HG02642 (cell line): ENCODE measurements around the gene GJB2.

Experiments
- ATAC-seq: cut with Tn5 transposase; IDR thresholded peaks from one replicate; pipeline ENCODE4 v1.9.1; 2021; ENCODE audit warnings: mild to moderate bottlenecking; ENCODE audit not compliant: unreplicated experiment, poor library complexity

Gene GJB2

GRCh38 chr13:20193162-20193906, 596 bp upstream of the GJB2 start:
- no peak for ATAC-seq

- ATAC-seq = no peak
Measured at GRCh38 chr13:20192158-20192835, 441 bp downstream of the GJB2 start.

DNA sequence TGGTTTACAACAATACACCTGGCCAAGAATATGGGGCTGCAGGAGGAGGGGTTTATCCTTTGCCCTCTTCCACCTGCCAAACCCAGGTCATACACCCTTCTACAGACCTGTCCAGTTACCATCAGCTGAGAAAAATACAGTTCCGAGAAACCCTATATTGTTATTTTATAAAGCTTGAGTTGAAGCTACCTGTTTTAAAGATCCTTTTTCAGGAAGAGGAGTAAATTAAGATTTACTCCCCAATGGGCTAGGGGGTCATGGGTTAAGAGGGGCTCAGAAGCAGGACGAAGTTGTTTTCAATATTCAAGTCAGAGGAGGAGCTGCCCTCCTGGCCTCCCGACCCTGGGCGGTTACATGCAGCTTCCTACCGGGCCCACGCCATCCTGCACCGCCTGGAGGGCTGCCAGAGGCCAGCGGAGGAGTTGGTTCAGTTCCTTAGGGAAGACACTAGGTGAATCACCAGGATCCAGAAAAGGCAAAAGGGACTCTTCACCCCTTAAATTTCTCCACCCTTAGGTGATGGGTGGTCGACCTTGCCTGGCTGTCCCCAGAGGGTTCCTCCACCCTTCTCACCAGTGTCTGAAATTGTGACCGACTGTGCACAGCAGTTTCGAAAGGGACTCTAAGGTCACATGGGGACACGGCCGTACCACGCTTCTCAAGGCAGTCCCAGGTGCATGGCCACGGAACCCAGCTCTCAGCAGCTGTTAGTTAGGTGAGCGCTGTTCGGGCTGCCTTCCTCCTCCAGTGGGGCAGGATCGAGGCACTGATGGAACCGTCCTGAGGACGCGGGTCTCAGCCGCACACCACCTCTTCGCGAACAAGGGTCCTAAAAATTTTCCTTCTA, 1.2 kb downstream of the GJB2 start:
- ATAC-seq = no peak

- no peak for ATAC-seq
Measured at GRCh38 chr13:20190481-20191310, 2.0 kb downstream of the GJB2 start.

DNA sequence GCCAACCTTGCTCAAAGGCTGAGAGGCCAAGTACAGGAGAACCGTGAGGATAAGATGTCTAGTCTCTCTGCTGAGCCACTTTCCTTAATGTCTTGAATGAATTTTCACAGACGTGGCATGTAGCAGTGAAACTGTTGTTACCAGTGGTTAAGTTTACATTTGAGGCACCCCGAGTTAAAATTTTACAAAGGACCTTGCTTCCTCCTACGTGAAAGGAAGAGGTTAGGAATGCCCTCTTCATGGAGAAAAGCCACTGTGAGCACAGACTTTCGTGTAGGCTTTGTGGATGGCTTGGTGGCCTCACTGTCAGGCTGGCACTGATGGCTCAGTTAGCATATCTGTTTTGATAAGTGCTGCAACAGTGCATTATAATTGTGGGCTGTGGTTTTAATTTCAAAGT, 2.7 kb downstream of the GJB2 start:
- ATAC-seq = no peak

DNA sequence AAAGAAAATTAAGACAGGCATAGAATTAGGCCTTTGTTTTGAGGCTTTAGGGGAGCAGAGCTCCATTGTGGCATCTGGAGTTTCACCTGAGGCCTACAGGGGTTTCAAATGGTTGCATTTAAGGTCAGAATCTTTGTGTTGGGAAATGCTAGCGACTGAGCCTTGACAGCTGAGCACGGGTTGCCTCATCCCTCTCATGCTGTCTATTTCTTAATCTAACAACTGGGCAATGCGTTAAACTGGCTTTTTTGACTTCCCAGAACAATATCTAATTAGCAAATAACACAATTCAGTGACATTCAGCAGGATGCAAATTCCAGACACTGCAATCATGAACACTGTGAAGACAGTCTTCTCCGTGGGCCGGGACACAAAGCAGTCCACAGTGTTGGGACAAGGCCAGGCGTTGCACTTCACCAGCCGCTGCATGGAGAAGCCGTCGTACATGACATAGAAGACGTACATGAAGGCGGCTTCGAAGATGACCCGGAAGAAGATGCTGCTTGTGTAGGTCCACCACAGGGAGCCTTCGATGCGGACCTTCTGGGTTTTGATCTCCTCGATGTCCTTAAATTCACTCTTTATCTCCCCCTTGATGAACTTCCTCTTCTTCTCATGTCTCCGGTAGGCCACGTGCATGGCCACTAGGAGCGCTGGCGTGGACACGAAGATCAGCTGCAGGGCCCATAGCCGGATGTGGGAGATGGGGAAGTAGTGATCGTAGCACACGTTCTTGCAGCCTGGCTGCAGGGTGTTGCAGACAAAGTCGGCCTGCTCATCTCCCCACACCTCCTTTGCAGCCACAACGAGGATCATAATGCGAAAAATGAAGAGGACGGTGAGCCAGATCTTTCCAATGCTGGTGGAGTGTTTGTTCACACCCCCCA, 3.8 kb downstream of the GJB2 start:
- no peak for ATAC-seq

GRCh38 chr13:20186771-20187170, 6.0 kb downstream of the GJB2 start:
- ATAC-seq = no peak

- no peak for ATAC-seq
Measured at GRCh38 chr13:20185366-20186056, 7.2 kb downstream of the GJB2 start.

DNA sequence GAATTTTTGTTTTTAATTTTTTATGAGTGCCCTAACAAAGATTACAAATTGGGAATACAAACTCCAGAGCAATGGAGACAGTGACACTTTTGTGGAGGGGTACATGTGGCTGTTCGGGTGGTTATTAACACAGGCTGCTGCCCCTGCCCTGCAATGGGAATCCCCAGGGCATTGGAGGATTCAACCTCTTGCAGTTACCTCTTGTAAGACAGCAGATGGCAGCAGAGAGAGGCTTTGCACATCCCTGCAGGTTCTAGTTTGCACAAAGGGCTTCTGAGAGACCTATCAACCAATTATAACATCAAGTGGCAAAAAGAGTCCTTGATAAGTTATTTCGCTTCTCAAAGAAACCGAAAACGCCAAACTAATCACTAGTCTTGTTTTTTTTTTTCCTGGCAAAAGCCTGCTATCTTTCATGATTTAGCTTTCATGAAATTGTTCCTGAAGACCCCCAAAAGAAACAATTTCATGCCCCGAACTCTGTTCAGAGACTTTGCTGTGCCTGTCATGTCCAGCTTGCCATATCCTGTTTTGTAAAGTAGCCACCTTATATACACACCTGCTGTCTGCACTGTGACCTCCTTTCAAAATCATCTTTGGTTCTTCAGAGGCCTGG, 10.4 kb downstream of the GJB2 start:
- ATAC-seq = peak; percentile 75

DNA sequence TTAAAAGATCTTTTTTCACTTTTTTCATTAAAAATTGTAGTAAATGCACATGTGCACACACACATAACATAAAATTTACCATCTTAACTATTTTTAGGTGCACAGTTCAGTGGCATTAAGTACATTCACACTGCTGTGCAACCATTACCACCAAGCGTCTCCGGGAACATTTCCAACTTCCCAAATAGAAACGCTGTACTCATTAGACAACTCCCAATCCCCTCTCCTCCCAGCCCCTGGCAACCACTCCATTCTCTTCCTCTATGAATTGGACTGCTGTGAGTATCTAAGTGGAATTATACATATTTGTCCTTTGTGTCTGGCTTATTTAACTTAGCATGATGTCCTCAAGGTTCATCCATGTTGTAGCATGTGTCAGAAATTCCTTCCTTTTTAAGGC, 11.6 kb downstream of the GJB2 start:
- ATAC-seq = no peak

GRCh38 chr13:20178156-20178555, 14.6 kb downstream of the GJB2 start:
- no peak for ATAC-seq

DNA sequence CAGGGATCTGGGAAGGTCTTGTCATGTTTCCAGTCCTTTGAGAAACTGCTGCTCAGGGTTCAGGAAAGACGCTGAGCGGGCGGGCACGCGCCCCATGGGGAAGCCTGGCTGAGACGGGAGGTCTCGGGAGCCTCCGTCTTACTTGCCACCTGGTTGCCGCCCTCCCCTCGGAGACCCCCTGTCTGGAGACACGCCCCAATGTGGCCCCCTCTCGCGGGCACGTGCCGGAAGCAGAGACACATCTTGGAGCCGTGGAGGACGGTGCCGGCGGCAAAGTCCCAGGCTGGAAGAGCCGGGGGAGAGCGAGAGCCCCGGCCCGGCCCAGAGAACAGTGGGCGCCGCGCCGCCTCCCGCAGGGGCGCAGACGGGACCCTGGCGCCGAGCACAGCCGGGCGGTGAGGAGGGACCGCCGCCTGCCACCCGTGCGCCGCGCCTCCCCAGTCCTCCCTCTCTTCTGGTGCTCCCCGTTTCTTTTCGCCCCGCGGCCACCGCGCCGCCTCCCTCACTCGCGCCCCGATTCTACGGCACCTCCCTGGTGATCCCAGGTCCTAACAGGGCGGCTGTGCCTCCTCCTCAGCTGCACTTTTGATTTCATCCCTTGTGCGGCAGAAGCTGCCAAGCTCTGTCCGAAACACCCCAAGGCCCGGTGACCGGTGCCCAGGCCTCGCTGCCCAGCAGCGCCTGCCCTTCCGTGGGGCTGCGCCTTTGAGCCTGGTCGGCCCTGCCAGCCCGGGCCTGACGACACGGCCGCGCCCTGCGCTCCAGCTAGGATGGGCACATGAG, 15.5 kb downstream of the GJB2 start:
- no peak for ATAC-seq

- ATAC-seq = no peak
Measured at GRCh38 chr13:20175907-20176652, 16.7 kb downstream of the GJB2 start.

- ATAC-seq = no peak
Measured at GRCh38 chr13:20175406-20175794, 17.3 kb downstream of the GJB2 start.

DNA sequence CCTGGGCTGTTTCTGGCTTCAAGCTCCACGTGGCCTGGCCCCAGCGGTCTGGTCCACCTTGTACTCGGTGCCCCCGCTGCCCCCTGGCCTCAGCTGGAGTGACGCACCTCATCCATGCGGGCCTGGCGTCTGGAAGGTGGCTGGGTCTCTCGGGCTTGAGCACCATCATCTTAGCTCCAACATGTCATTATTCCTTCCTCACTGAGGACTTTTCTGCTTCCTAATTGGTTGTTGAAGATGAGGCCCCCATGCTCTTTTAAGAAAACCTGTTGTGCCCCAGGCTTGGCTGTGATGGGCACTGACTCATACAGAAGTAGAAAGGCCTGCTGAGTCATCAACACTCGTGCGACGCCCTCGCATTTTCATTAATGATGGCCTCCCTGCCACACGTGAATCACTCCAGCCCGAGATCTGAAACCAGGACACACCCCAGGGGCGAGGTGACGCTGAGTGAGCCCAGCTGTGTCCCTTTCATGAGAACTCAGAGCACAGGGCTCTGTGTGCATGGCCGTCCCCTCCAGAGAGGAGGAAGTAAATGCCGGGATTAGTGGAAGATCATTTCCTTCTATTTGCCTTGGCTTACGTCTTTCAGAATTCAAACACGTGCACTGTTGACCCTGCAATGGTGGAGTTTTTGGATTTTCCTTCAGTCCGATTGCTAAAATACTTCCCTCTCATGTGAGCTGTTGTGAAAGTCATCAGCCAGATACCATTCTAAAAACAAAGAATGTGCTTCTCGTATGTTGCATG, 17.9 kb downstream of the GJB2 start:
- ATAC-seq = peak; percentile 90

DNA sequence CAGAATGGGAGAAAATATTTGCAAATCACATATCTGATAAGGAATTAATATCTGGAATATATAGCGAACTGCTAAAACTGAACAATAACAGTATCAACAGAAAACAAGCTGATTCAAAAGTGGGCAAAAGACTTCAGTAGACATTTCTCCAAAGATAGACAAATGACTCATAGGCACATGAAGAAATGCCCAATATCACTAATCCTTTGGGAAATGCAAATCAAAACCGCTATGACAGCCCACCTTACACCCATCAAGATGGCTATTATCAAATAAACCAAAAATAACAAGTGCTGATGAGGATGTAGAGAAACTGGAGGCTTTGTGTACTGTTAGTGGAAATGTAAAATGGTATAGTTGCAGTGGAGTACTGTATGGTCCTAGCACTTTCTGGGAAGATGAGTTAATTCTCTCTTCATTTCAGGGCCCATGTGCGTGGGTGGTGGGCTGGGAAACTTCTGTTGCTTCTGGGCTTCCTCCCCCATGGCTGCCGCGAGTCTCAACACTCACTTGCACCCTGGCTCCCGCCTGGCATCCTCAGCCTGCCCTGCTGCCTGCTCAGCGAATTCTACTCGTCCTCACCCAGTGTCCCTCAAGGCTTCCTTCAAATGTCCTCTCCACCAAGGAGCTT, 19.5 kb downstream of the GJB2 start:
- ATAC-seq = no peak
